Neural progenitor cell (in vitro differentiated cells): ENCODE results near the gene PRRG4. TPM values are rescaled to one million over a fixed set of nuclear protein-coding genes. Genes with fewer than 3 reads are reported as not detected.

ENCODE experiments used
- DNase-seq: peaks from one replicate; pipeline ENCODE4 v3.0.0-alpha.2; 2016; ENCODE audit warnings: low spot score
- H2AFZ ChIP-seq: fragments of 200-600 bp; sonication (generic); replicated peaks from 2 replicates; pipeline ENCODE4 v1.6.1; 2016; ENCODE audit warnings: antibody characterized with exemption
- H3F3A ChIP-seq: fragments of 200-600 bp; sonication (generic); 2 replicates; pipeline ENCODE4 v1.6.1; 2016; ENCODE audit warnings: antibody characterized with exemption, low read depth
- H3K27ac ChIP-seq: fragments of 200-600 bp; sonication (generic); 2 replicates; pipeline ENCODE4 v1.5.1; 2016; ENCODE audit warnings: mild to moderate bottlenecking
- H3K27me3 ChIP-seq: fragments of 200-600 bp; sonication (generic); 2 replicates; pipeline ENCODE4 v1.6.1; 2016; ENCODE audit warnings: mild to moderate bottlenecking, moderate library complexity
- H3K36me3 ChIP-seq: fragments of 200-600 bp; sonication (generic); 2 replicates; pipeline ENCODE4 v1.5.1; 2016
- H3K4me1 ChIP-seq: fragments of 200-600 bp; sonication (generic); 2 replicates; pipeline ENCODE4 v1.6.1; 2016; ENCODE audit warnings: mixed run types
- H3K4me2 ChIP-seq: fragments of 200-600 bp; sonication (generic); 2 replicates; pipeline ENCODE4 v1.6.1; 2016
- H3K4me3 ChIP-seq: fragments of 200-600 bp; sonication (generic); 2 replicates; pipeline ENCODE4 v1.5.1; 2016
- H3K79me2 ChIP-seq: fragments of 200-600 bp; sonication (generic); 2 replicates; pipeline ENCODE4 v1.6.1; 2016; ENCODE audit warnings: low read depth
- H3K9ac ChIP-seq: fragments of 200-600 bp; sonication (generic); 2 replicates; pipeline ENCODE4 v1.6.1; 2016
- H3K9me3 ChIP-seq: fragments of 200-600 bp; sonication (generic); 2 replicates; pipeline ENCODE4 v1.5.1; 2016; ENCODE audit warnings: low read depth
- H4K20me1 ChIP-seq: fragments of 200-600 bp; sonication (generic); 2 replicates; pipeline ENCODE4 v1.6.1; 2016; ENCODE audit warnings: low read depth
- H3K27ac Mint-ChIP-seq: 3 replicates; pipeline ENCODE4 v1.8.0; 2021; ENCODE audit warnings: mixed read lengths
- H3K27me3 Mint-ChIP-seq: 2 replicates; pipeline ENCODE4 v1.8.0; 2022; ENCODE audit warnings: low read depth, mild to moderate bottlenecking, inconsistent platforms, moderate library complexity, mixed read lengths; ENCODE audit not compliant: insufficient read depth
- H3K36me3 Mint-ChIP-seq: 3 replicates; pipeline ENCODE4 v1.8.0; 2021; ENCODE audit warnings: mixed read lengths
- H3K4me1 Mint-ChIP-seq: 3 replicates; pipeline ENCODE4 v1.8.0; 2021; ENCODE audit warnings: mixed read lengths
- H3K4me3 Mint-ChIP-seq: 3 replicates; pipeline ENCODE4 v1.8.0; 2021; ENCODE audit warnings: mild to moderate bottlenecking, moderate library complexity, mixed read lengths
- H3K9me3 Mint-ChIP-seq: 3 replicates; pipeline ENCODE4 v1.8.0; 2020; ENCODE audit warnings: mixed read lengths
- EZH2 ChIP-seq: fragments of 200-600 bp; sonication (generic); IDR thresholded peaks from 2 replicates; pipeline ENCODE4 v1.6.1; 2017; ENCODE audit warnings: antibody characterized with exemption, mild to moderate bottlenecking, moderate library complexity
- EZH2phosphoT487 ChIP-seq: fragments of 200-600 bp; sonication (generic); IDR thresholded peaks from 2 replicates; pipeline ENCODE4 v1.6.1; 2017; ENCODE audit warnings: antibody characterized with exemption
- total RNA-seq: library from RNA; depleted of rRNA; stranded (reverse); fragments of >200 nt; gene quantifications from 2 replicates; pipeline ENCODE4 v1.2.3, GENCODE V29; 2015; ENCODE audit warnings: low replicate concordance
- TF ChIP-seq, protein P1 (sequence below): fragments of 200-600 bp; sonication (generic); IDR thresholded peaks from 2 replicates; pipeline ENCODE4 v1.5.1; 2017; ENCODE audit warnings: antibody characterized with exemption, mild to moderate bottlenecking

The PRRG4 gene
- total RNA-seq, 1 donor from 2014 or later: 0.06 TPM

DNA sequence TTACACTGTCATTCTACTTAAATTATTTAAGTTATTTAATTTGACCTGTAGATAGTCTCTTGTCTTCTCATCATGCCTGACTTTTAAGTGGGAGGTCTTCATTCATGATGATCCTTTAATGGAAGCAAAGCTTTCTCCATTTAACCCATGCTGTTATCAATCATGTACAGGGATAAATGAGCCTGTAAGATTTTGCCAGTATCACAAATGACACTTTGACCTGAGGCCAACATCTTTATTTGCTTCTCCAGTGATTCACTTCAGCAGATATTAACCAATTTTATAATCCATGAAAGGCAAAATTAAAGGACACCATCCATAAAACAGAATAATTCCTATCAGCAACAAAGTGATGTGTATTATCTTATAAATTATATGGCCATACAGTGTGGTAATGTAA, 42.9 kb upstream of the PRRG4 start:
- H3K4me3 Mint-ChIP-seq: no peak overlapping the region
- no peak for DNase-seq
- no peaks in the 10 kb centered on the region for H3K9me3 ChIP-seq
- no peaks in the 10 kb centered on the region for H4K20me1 ChIP-seq
- H2AFZ ChIP-seq: no peak overlapping the region
- no peak overlapping the region for H3K9ac ChIP-seq
- no peak overlapping the region for H3K4me2 ChIP-seq
- no peaks in the 10 kb centered on the region for H3K27me3 ChIP-seq
- no peaks in the 10 kb centered on the region for H3F3A ChIP-seq
- H3K36me3 ChIP-seq: no peaks in the 10 kb centered on the region
- H3K36me3 Mint-ChIP-seq: no peaks in the 10 kb centered on the region
- H3K9me3 Mint-ChIP-seq: no peaks in the 10 kb centered on the region
- no peaks in the 10 kb centered on the region for H3K4me1 ChIP-seq
- H3K27ac Mint-ChIP-seq: no peak overlapping the region
- no peak overlapping the region for H3K4me3 ChIP-seq
- H3K27ac ChIP-seq: no peak overlapping the region
- H3K79me2 ChIP-seq: no peaks in the 10 kb centered on the region
- no peak for TF ChIP-seq EZH2phosphoT487
- TF ChIP-seq, protein P1, sequence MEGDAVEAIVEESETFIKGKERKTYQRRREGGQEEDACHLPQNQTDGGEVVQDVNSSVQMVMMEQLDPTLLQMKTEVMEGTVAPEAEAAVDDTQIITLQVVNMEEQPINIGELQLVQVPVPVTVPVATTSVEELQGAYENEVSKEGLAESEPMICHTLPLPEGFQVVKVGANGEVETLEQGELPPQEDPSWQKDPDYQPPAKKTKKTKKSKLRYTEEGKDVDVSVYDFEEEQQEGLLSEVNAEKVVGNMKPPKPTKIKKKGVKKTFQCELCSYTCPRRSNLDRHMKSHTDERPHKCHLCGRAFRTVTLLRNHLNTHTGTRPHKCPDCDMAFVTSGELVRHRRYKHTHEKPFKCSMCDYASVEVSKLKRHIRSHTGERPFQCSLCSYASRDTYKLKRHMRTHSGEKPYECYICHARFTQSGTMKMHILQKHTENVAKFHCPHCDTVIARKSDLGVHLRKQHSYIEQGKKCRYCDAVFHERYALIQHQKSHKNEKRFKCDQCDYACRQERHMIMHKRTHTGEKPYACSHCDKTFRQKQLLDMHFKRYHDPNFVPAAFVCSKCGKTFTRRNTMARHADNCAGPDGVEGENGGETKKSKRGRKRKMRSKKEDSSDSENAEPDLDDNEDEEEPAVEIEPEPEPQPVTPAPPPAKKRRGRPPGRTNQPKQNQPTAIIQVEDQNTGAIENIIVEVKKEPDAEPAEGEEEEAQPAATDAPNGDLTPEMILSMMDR: no peak
- TF ChIP-seq EZH2: no peak
- H3K4me1 Mint-ChIP-seq: no peaks in the 10 kb centered on the region
- no peaks in the 10 kb centered on the region for H3K27me3 Mint-ChIP-seq

DNA sequence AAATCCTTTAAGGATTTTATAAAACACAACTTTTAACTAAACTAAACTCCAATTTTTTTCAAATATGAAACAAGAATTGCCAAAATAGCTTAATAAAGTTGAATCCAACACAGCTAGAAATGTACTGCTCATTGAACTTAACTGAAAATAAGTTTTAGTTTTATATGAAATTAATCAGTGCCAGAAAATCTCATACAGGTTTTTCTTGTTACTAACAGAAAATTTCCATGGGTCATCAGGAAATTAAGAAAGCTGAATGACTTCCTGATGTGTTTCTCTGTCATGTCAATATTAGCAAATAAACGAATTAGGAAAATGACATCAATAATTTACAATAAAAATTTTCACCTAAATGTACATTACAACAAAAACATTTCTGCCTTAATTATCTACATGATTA, 38.8 kb upstream of the PRRG4 start:
- H3F3A ChIP-seq: no peaks in the 10 kb centered on the region
- peaks cover 4% of the 10 kb centered on the region for H3K27me3 ChIP-seq
- H3K27ac ChIP-seq: no peak overlapping the region
- H3K4me1 Mint-ChIP-seq: no peaks in the 10 kb centered on the region
- H3K36me3 ChIP-seq: no peaks in the 10 kb centered on the region
- no peak for TF ChIP-seq EZH2phosphoT487
- TF ChIP-seq, protein P1: no peak
- no peak for TF ChIP-seq EZH2
- no peak overlapping the region for H3K27ac Mint-ChIP-seq
- no peak overlapping the region for H3K4me2 ChIP-seq
- H3K4me1 ChIP-seq: no peaks in the 10 kb centered on the region
- no peaks in the 10 kb centered on the region for H3K9me3 Mint-ChIP-seq
- H3K79me2 ChIP-seq: no peaks in the 10 kb centered on the region
- no peak overlapping the region for H3K4me3 Mint-ChIP-seq
- no peak for DNase-seq
- no peaks in the 10 kb centered on the region for H3K9me3 ChIP-seq
- H2AFZ ChIP-seq: no peak overlapping the region
- peaks cover 2% of the 10 kb centered on the region for H3K27me3 Mint-ChIP-seq
- no peak overlapping the region for H3K4me3 ChIP-seq
- H3K36me3 Mint-ChIP-seq: no peaks in the 10 kb centered on the region
- no peak overlapping the region for H3K9ac ChIP-seq
- no peaks in the 10 kb centered on the region for H4K20me1 ChIP-seq

DNA sequence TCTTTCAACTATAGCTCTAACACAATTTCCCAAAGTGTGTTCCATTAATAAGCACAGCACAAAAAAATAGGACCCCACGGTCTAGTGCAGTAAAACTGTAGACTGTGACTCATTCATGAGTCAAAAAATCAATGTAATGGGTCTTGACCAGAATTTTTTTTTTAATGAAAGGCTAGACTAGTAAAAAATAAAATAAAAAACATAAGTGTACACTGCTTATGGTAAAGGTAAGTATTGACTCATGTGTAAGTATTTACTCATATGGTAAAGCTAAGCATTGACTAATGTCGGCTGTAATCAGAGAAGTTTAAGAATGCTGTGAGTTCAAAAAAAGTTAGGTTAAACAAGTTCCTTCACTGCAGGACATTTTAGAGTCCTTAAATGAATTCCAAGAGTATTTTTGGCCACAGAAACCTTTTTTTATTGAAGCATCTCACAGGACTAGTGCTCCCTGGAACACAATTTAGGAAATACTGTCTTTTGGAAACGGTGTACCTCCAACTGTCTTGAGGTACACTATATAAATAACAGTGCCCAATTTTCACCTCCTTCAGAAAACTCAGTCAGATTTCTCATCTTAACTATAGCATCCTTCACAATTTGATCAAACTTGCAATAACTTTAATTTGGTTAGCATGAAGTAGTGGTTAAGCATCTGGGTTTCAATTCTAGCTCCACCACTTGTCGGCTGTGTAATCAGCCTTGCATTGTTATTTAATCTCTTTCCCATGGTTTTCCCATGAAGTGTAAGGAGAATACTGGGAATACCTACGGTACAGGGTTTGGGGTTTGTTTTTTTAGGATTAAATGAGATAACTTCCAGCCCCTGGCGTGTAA, 37.4 kb upstream of the PRRG4 start:
- H3K79me2 ChIP-seq: no peaks in the 10 kb centered on the region
- no peak overlapping the region for H2AFZ ChIP-seq
- peaks cover 2% of the 10 kb centered on the region for H3K27me3 Mint-ChIP-seq
- no peaks in the 10 kb centered on the region for H3K9me3 Mint-ChIP-seq
- H3K9ac ChIP-seq: no peak overlapping the region
- H3K4me1 Mint-ChIP-seq: no peaks in the 10 kb centered on the region
- peaks cover 4% of the 10 kb centered on the region for H3K27me3 ChIP-seq
- no peaks in the 10 kb centered on the region for H3K9me3 ChIP-seq
- TF ChIP-seq EZH2 (no peak), EZH2phosphoT487 (no peak)
- TF ChIP-seq, protein P1: no peak
- no peaks in the 10 kb centered on the region for H3K4me1 ChIP-seq
- no peaks in the 10 kb centered on the region for H3K36me3 Mint-ChIP-seq
- H3K4me2 ChIP-seq: peak overlapping the region; percentile 62
- no peak overlapping the region for H3K27ac Mint-ChIP-seq
- no peak overlapping the region for H3K27ac ChIP-seq
- peak; percentile 9 for DNase-seq
- H3K4me3 Mint-ChIP-seq: no peak overlapping the region
- no peaks in the 10 kb centered on the region for H3K36me3 ChIP-seq
- no peaks in the 10 kb centered on the region for H3F3A ChIP-seq
- H4K20me1 ChIP-seq: no peaks in the 10 kb centered on the region
- peak overlapping the region; percentile 12 for H3K4me3 ChIP-seq
